ENCODE results near the gene CBFA2T2.

The CBFA2T2 gene

DNA sequence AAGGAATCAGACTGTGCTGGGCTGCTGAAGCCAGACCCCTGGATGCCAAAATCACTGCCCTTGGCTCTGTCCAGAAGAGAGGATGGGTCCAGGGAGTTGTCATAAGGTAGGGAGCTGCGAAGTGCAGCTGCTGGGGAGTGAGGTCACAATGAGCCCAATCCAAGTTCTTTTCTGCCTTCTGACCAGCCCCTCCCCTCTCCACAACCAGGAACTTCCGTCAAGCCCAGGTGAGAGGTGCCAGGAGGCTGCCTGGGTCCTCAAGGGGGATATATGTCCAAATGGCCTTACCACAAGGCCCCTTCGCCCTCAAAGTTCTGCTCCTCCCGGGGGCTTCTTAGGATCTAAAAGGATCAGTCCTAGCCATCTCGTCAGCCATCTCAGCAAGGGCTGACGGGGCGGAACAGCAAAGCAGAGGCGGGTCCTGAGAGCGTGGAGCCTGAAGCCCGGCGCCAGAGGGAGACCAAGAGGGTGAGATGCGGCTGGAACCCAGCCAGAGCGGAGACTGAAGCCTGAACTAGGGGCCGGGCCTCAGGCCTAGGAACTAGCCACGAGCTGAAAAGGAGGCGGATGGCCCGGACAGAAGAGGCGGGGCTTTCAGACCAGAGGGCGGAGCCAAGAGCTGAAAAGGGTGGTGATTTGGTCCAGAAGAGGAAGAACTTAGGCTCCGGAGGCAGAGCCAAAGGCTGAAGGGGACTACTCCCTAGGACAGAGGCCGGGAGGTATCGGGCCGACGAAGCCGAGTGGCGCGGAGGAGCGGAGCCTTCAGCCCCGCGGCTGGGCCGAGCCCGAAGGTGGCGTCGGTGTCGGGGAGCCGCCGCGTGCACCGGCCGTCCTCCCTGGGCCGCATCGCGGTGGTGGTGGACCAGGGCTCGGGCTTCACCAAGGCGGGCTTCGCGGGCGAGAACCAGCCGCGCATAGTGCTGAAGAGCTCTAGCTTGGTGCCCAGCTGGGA, 176.7 kb downstream of the CBFA2T2 start, which contains the start of gene ACTL10:
Gene ACTL10, plus strand, starts transcription at position 651 of the 952 bp plus-strand sequence. CDS start 555 bp downstream, outside the sequence.
- no peaks in the 10 kb centered on the region for H3K79me2 ChIP-seq (ENCODE audit: insufficient read depth, low read length)
- H3K9ac ChIP-seq (ENCODE audit: low read depth, low read length): no peak within 1 kb of the TSS
- no peak within 1 kb of the TSS for H2AFZ ChIP-seq (ENCODE audit: low read depth, low read length)
- peaks cover 21% of the 10 kb centered on the region for H3K4me1 ChIP-seq (ENCODE audit: insufficient read depth, low read length)
- ATAC-seq (ENCODE audit: insufficient read depth, low read depth) (no peak), DNase-seq (no peak)
- H4K20me1 ChIP-seq (ENCODE audit: insufficient read depth, low read length): no peaks in the 10 kb centered on the region
- no peaks in the 10 kb centered on the region for H3K27me3 ChIP-seq (ENCODE audit: insufficient read depth, low read length, poor library complexity)
- no peak within 1 kb of the TSS for H3K4me2 ChIP-seq (ENCODE audit: insufficient read depth, low read length)
- H3K4me3 ChIP-seq (ENCODE audit: low read depth in 1 of 2, low read length in 2 of 2): no peak within 1 kb of the TSS
- H3K27ac ChIP-seq (ENCODE audit: low read length): no peak within 1 kb of the TSS
- H3K36me3 ChIP-seq (ENCODE audit: insufficient read depth, low read length): peaks cover 13% of the 10 kb centered on the region; the same call in 1 of the 2 replicates
- H3K9me3 ChIP-seq (ENCODE audit: insufficient read depth, low read length, severe bottlenecking): no peaks in the 10 kb centered on the region
- TF ChIP-seq, protein P1, sequence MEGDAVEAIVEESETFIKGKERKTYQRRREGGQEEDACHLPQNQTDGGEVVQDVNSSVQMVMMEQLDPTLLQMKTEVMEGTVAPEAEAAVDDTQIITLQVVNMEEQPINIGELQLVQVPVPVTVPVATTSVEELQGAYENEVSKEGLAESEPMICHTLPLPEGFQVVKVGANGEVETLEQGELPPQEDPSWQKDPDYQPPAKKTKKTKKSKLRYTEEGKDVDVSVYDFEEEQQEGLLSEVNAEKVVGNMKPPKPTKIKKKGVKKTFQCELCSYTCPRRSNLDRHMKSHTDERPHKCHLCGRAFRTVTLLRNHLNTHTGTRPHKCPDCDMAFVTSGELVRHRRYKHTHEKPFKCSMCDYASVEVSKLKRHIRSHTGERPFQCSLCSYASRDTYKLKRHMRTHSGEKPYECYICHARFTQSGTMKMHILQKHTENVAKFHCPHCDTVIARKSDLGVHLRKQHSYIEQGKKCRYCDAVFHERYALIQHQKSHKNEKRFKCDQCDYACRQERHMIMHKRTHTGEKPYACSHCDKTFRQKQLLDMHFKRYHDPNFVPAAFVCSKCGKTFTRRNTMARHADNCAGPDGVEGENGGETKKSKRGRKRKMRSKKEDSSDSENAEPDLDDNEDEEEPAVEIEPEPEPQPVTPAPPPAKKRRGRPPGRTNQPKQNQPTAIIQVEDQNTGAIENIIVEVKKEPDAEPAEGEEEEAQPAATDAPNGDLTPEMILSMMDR (IDR thresholded peaks at IDR 0.05; ENCODE audit: borderline replicate concordance, extremely low read depth, low read length, poor library complexity, severe bottlenecking): no peak
- no peak for TF ChIP-seq EZH2 (IDR thresholded peaks at IDR 0.05; ENCODE audit: borderline replicate concordance, low read depth, low read length, severe bottlenecking)

DNA sequence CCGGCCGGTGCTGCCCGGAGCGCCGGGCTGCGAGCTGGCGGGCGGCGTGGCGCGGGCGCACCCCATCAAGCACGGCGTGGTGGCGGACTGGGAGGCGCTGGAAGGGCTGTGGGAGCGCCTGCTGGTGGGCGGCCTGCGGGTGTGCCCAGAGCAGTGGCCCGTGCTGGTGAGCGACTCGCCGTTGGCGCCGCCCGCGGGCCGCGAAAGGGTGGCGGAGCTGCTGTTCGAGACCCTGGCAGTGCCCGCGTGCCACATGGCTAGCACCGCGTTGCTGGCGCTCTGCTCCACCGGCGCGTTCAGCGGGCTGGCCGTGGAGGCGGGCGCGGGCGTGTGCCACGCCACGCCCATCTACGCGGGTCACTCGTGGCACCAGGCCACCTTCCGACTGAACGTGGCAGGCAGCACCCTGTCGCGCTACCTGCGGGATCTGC, 177.4 kb downstream of the CBFA2T2 start:
- TF ChIP-seq, protein P1 (IDR thresholded peaks at IDR 0.05; ENCODE audit: borderline replicate concordance, extremely low read depth, low read length, poor library complexity, severe bottlenecking): no peak
- TF ChIP-seq EZH2 (IDR thresholded peaks at IDR 0.05; ENCODE audit: borderline replicate concordance, low read depth, low read length, severe bottlenecking): no peak
- Histone ChIP-seq H3K4me2 (ENCODE audit: insufficient read depth, low read length) (no peak overlapping the region), H3K4me3 (ENCODE audit: low read depth in 1 of 2, low read length in 2 of 2) (no peak overlapping the region), H3K27me3 (ENCODE audit: insufficient read depth, low read length, poor library complexity) (no peaks in the 10 kb centered on the region), H3K9me3 (ENCODE audit: insufficient read depth, low read length, severe bottlenecking) (no peaks in the 10 kb centered on the region), H2AFZ (ENCODE audit: low read depth, low read length) (no peak overlapping the region), H3K36me3 (ENCODE audit: insufficient read depth, low read length) (peaks cover 13% of the 10 kb centered on the region; the same call in 1 of the 2 replicates), H3K9ac (ENCODE audit: low read depth, low read length) (no peak overlapping the region), H3K27ac (ENCODE audit: low read length) (no peak overlapping the region), H3K79me2 (ENCODE audit: insufficient read depth, low read length) (no peaks in the 10 kb centered on the region), H4K20me1 (ENCODE audit: insufficient read depth, low read length) (no peaks in the 10 kb centered on the region), H3K4me1 (ENCODE audit: insufficient read depth, low read length) (peaks cover 21% of the 10 kb centered on the region)
- ATAC-seq (ENCODE audit: insufficient read depth, low read depth): no peak
- DNase-seq: no peak

DNA sequence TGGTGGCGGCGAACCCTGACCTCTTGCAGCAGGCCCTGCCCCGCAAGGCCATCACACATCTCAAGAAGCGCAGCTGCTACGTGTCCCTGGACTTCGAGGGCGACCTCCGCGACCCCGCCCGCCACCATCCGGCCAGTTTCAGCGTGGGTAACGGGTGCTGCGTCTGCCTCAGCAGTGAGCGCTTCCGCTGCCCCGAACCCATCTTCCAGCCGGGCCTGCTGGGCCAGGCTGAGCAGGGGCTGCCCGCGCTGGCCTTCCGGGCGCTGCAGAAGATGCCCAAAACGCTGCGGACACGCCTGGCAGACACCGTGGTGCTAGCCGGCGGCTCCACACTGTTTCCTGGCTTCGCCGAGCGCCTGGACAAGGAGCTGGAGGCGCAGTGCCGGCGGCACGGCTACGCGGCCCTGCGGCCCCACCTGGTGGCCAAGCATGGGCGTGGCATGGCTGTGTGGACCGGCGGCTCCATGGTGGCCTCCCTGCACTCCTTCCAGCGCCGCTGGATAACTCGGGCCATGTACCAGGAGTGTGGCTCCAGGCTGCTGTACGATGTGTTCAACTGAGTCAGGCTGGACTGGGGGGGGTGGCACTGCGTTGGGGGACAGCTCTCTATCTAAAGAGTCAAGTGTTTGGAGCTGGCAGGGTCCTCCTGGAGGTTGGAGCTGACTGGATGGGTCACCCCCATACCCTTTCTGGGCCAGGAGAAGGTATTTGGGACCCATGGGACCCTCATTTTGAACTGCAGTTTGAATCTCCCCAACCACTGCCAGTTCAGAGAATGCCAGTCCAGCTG, 178.0 kb downstream of the CBFA2T2 start:
- Histone ChIP-seq H3K4me2 (ENCODE audit: insufficient read depth, low read length) (no peak overlapping the region), H2AFZ (ENCODE audit: low read depth, low read length) (no peak overlapping the region), H3K4me1 (ENCODE audit: insufficient read depth, low read length) (peaks cover 20% of the 10 kb centered on the region), H3K9ac (ENCODE audit: low read depth, low read length) (no peak overlapping the region), H3K79me2 (ENCODE audit: insufficient read depth, low read length) (no peaks in the 10 kb centered on the region), H3K27me3 (ENCODE audit: insufficient read depth, low read length, poor library complexity) (no peaks in the 10 kb centered on the region), H4K20me1 (ENCODE audit: insufficient read depth, low read length) (no peaks in the 10 kb centered on the region), H3K9me3 (ENCODE audit: insufficient read depth, low read length, severe bottlenecking) (no peaks in the 10 kb centered on the region), H3K36me3 (ENCODE audit: insufficient read depth, low read length) (peaks cover 13% of the 10 kb centered on the region; the same call in 1 of the 2 replicates), H3K4me3 (ENCODE audit: low read depth in 1 of 2, low read length in 2 of 2) (no peak overlapping the region), H3K27ac (ENCODE audit: low read length) (no peak overlapping the region)
- no peak for ATAC-seq (ENCODE audit: insufficient read depth, low read depth)
- TF ChIP-seq EZH2 (IDR thresholded peaks at IDR 0.05; ENCODE audit: borderline replicate concordance, low read depth, low read length, severe bottlenecking): no peak
- TF ChIP-seq, protein P1 (IDR thresholded peaks at IDR 0.05; ENCODE audit: borderline replicate concordance, extremely low read depth, low read length, poor library complexity, severe bottlenecking): peak; percentile 70
- DNase-seq: peak; percentile 37

Data from DND-41 (cell line).